ENCODE measurements around the gene TYMP. TPM values are rescaled to one million over a fixed set of nuclear protein-coding genes. Genes with fewer than 3 reads are reported as not detected.

Gene TYMP
- total RNA-seq, 1 experiment from 2014 or later = 1.5 TPM

DNA sequence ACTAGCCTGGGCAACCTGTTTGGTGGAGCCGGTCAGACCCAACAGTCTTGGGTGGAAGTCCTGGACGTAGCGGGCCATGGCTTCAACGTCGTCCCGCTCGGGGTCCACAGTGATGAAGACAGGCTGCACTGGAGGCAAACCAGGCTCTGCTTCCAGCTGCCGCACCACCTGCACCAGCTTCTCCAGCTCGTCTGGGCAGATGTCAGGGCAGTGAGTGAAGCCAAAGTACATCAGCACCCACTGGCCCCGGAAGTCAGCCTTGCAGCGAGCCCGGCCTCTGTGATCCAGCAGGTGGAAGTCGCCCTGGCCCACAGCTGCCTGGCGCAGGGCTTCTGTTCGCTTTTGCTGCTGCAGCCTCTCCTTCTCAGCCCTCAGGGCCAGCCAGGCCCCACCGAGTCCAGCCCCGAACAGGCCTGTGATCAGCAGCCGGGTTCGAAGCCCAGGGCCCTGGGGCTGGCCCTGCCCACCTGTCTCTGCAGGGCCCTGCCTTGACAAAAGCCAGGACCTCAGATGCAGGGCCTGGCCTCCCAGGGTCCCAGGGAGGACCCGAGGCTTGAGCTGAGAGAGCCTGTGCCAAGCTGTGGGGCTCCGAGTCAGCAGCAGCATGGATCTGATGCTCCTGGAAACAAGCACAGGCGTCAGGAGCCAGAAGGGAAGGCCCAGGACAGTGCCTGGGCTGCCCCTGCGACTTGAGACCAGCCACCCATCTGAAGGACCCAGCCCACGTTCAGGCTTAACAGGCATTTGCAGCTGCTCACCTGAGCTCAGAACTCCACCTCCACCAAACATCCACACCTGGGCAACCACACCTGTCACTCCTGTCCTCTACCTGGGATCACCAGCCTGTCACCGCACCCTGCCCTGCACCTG lies 5.8 kb downstream of the TYMP start:
- ChIA-PET POLR2A (interaction anchor here (1.3 to 2.3 kb wide), 2 partner anchors 14 to 16 kb away, joined by 4 to 13 read pairs; partner anchors contain the start of genes LMF2 and NCAPH2), CTCF (interaction anchor here (1.8 to 4.3 kb wide), 9 partner anchors 12 to 175 kb away, joined by 7 to 60 read pairs (median 15); partner anchors contain the start of genes ARSA, LMF2, NCAPH2 and SYCE3)
- Mint-ChIP-seq H3K27ac (peak overlapping the region; percentile 84; the same call in 1 of the 2 replicates), H3K9me3 (no peaks in the 10 kb centered on the region), H3K36me3 (peaks cover 7% of the 10 kb centered on the region), H3K4me1 (peaks cover 13% of the 10 kb centered on the region), H3K27me3 (ENCODE audit: low read depth) (peaks cover 25% of the 10 kb centered on the region), H3K4me3 (peak overlapping the region; percentile 82)
- DNase-seq (ENCODE audit: low spot score) (no peak), ATAC-seq (no peak)
- TF ChIP-seq MYBL2 (CRISPR knock-in tag; IDR thresholded peaks at IDR 0.05) = no peak
- no peak for TF ChIP-seq ETV6 (CRISPR knock-in tag; IDR thresholded peaks at IDR 0.05)
- TF ChIP-seq, protein P1, sequence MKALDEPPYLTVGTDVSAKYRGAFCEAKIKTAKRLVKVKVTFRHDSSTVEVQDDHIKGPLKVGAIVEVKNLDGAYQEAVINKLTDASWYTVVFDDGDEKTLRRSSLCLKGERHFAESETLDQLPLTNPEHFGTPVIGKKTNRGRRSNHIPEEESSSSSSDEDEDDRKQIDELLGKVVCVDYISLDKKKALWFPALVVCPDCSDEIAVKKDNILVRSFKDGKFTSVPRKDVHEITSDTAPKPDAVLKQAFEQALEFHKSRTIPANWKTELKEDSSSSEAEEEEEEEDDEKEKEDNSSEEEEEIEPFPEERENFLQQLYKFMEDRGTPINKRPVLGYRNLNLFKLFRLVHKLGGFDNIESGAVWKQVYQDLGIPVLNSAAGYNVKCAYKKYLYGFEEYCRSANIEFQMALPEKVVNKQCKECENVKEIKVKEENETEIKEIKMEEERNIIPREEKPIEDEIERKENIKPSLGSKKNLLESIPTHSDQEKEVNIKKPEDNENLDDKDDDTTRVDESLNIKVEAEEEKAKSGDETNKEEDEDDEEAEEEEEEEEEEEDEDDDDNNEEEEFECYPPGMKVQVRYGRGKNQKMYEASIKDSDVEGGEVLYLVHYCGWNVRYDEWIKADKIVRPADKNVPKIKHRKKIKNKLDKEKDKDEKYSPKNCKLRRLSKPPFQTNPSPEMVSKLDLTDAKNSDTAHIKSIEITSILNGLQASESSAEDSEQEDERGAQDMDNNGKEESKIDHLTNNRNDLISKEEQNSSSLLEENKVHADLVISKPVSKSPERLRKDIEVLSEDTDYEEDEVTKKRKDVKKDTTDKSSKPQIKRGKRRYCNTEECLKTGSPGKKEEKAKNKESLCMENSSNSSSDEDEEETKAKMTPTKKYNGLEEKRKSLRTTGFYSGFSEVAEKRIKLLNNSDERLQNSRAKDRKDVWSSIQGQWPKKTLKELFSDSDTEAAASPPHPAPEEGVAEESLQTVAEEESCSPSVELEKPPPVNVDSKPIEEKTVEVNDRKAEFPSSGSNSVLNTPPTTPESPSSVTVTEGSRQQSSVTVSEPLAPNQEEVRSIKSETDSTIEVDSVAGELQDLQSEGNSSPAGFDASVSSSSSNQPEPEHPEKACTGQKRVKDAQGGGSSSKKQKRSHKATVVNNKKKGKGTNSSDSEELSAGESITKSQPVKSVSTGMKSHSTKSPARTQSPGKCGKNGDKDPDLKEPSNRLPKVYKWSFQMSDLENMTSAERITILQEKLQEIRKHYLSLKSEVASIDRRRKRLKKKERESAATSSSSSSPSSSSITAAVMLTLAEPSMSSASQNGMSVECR (CRISPR knock-in tag; IDR thresholded peaks at IDR 0.05; ENCODE audit: borderline replicate concordance) = no peak
- no peak for TF ChIP-seq ATF1 (CRISPR knock-in tag; IDR thresholded peaks at IDR 0.05)
- TF ChIP-seq ZNF121 (CRISPR knock-in tag; IDR thresholded peaks at IDR 0.05) = no peak
- TF ChIP-seq SP1 (CRISPR knock-in tag; conservative IDR thresholded peaks at IDR 0.05) = no peak

GRCh38 chr22:50523458-50523805 lies 6.4 kb downstream of the TYMP start:
- CTCF ChIA-PET = interaction anchor here (4.3 kb wide), 1 partner anchor 15 kb away, joined by 60 read pairs; the partner anchor contains the start of genes LMF2 and NCAPH2
- H3K4me1 Mint-ChIP-seq = peaks cover 13% of the 10 kb centered on the region
- H3K9me3 Mint-ChIP-seq = no peaks in the 10 kb centered on the region
- TF ChIP-seq EMX1 (CRISPR knock-in tag; IDR thresholded peaks at IDR 0.05) (no peak), NFATC4 (CRISPR knock-in tag; IDR thresholded peaks at IDR 0.05) (no peak), FOXK1 (CRISPR knock-in tag; IDR thresholded peaks at IDR 0.05) (no peak), ZNF396 (CRISPR knock-in tag; IDR thresholded peaks at IDR 0.05; ENCODE audit: borderline replicate concordance) (no peak), ZNF281 (CRISPR knock-in tag; IDR thresholded peaks at IDR 0.05) (no peak), SOX15 (CRISPR knock-in tag; IDR thresholded peaks at IDR 0.05) (no peak), ATF1 (CRISPR knock-in tag; IDR thresholded peaks at IDR 0.05) (no peak), ZNF138 (CRISPR knock-in tag; conservative IDR thresholded peaks at IDR 0.05) (no peak), ZNF532 (CRISPR knock-in tag; IDR thresholded peaks at IDR 0.05; ENCODE audit: borderline replicate concordance) (no peak), IRF2 (CRISPR knock-in tag; IDR thresholded peaks at IDR 0.05; ENCODE audit: borderline replicate concordance, low read depth) (no peak)
- TF ChIP-seq, protein P2, sequence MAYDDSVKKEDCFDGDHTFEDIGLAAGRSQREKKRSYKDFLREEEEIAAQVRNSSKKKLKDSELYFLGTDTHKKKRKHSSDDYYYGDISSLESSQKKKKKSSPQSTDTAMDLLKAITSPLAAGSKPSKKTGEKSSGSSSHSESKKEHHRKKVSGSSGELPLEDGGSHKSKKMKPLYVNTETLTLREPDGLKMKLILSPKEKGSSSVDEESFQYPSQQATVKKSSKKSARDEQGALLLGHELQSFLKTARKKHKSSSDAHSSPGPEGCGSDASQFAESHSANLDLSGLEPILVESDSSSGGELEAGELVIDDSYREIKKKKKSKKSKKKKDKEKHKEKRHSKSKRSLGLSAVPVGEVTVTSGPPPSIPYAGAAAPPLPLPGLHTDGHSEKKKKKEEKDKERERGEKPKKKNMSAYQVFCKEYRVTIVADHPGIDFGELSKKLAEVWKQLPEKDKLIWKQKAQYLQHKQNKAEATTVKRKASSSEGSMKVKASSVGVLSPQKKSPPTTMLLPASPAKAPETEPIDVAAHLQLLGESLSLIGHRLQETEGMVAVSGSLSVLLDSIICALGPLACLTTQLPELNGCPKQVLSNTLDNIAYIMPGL (CRISPR knock-in tag; IDR thresholded peaks at IDR 0.05) = no peak
- TF ChIP-seq, protein P3, sequence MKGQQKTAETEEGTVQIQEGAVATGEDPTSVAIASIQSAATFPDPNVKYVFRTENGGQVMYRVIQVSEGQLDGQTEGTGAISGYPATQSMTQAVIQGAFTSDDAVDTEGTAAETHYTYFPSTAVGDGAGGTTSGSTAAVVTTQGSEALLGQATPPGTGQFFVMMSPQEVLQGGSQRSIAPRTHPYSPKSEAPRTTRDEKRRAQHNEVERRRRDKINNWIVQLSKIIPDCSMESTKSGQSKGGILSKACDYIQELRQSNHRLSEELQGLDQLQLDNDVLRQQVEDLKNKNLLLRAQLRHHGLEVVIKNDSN (CRISPR knock-in tag; IDR thresholded peaks at IDR 0.05) = no peak
- TF ChIP-seq, protein P4, sequence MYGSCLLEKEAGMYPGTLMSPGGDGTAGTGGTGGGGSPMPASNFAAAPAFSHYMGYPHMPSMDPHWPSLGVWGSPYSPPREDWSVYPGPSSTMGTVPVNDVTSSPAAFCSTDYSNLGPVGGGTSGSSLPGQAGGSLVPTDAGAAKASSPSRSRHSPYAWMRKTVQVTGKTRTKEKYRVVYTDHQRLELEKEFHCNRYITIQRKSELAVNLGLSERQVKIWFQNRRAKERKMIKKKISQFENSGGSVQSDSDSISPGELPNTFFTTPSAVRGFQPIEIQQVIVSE (CRISPR knock-in tag; IDR thresholded peaks at IDR 0.05; ENCODE audit: borderline replicate concordance) = no peak

More at GRCh38 chr22:50523458-50523805, 6.4 kb downstream of the TYMP start:
- ATAC-seq (no peak), DNase-seq (ENCODE audit: low spot score) (no peak)
- peaks cover 19% of the 10 kb centered on the region for H3K27me3 Mint-ChIP-seq (ENCODE audit: low read depth)
- peaks cover 7% of the 10 kb centered on the region for H3K36me3 Mint-ChIP-seq
- POLR2A ChIA-PET = no interaction called here
- H3K4me3 Mint-ChIP-seq = no peak overlapping the region
- no peak overlapping the region for H3K27ac Mint-ChIP-seq

Data from WTC11 (cell line).